Trophoblast cell (in vitro differentiated cells and primary cell): ENCODE results near the gene OR4D11.
"Not testable (repeated sequence)": the region's sequence is repeated elsewhere in the genome, so short reads cannot be mapped to it uniquely, and the experiment has no call there.

Source experiments
- DNase-seq, 2 donors: peaks; one replicate each; pipeline ENCODE4 v3.0.0-alpha.2; 2016
- H2AFZ ChIP-seq: 2 replicates; pipeline ENCODE4 v1.6.1; 2013; ENCODE audit warnings: low read length, moderate library complexity, mild to moderate bottlenecking; ENCODE audit not compliant: insufficient read depth, poor library complexity
- H2AK5ac ChIP-seq: 2 replicates; pipeline ENCODE4 v1.6.1; 2013; ENCODE audit warnings: mild to moderate bottlenecking, low read length
- H2BK120ac ChIP-seq: 2 replicates; pipeline ENCODE4 v1.6.1; 2013; ENCODE audit warnings: low read length, mild to moderate bottlenecking, moderate library complexity; ENCODE audit not compliant: insufficient read depth, poor library complexity
- H2BK12ac ChIP-seq: 2 replicates; pipeline ENCODE4 v1.6.1; 2013; ENCODE audit warnings: mild to moderate bottlenecking, low read length, moderate library complexity
- H2BK5ac ChIP-seq: 2 replicates; pipeline ENCODE4 v1.6.1; 2013; ENCODE audit warnings: low read length, low read depth, moderate library complexity, mild to moderate bottlenecking; ENCODE audit not compliant: poor library complexity
- H3K14ac ChIP-seq: 2 replicates; pipeline ENCODE4 v1.6.1; 2013; ENCODE audit warnings: mild to moderate bottlenecking, low read length
- H3K18ac ChIP-seq: 2 replicates; pipeline ENCODE4 v1.6.1; 2013; ENCODE audit warnings: mild to moderate bottlenecking, low read length
- H3K23ac ChIP-seq: 2 replicates; pipeline ENCODE4 v1.6.1; 2013; ENCODE audit warnings: low read length
- H3K27ac ChIP-seq: 2 replicates; pipeline ENCODE4 v1.5.1; 2013; ENCODE audit warnings: low read depth, mild to moderate bottlenecking, inconsistent platforms, low read length, moderate library complexity
- H3K27me3 ChIP-seq: 2 replicates; pipeline ENCODE4 v1.6.1; 2013; ENCODE audit warnings: inconsistent platforms, mild to moderate bottlenecking, low read length, moderate library complexity; ENCODE audit not compliant: insufficient read depth
- H3K36me3 ChIP-seq, 2 experiments: 1 replicate in 1 of 2; 2 replicates in 1 of 2; pipeline ENCODE4 v1.6.1; 2013; ENCODE audit warnings: low read length in 2 of 2, mild to moderate bottlenecking in 2 of 2, moderate library complexity in 1 of 2; ENCODE audit not compliant: insufficient read depth in 2 of 2, control insufficient read depth in 1 of 2
- H3K4ac ChIP-seq: 2 replicates; pipeline ENCODE4 v1.6.1; 2013; ENCODE audit warnings: low read depth, mild to moderate bottlenecking, low read length, moderate library complexity
- H3K4me1 ChIP-seq, 2 experiments: 1 replicate in 1 of 2; 2 replicates in 1 of 2; pipeline ENCODE4 v1.6.1; 2013; ENCODE audit warnings: low read length in 2 of 2, mild to moderate bottlenecking in 2 of 2, moderate library complexity in 1 of 2; ENCODE audit not compliant: insufficient read depth in 2 of 2, control insufficient read depth in 1 of 2
- H3K4me2 ChIP-seq: 2 replicates; pipeline ENCODE4 v1.6.1; 2013; ENCODE audit warnings: inconsistent platforms, mild to moderate bottlenecking, low read length, moderate library complexity
- H3K4me3 ChIP-seq: 2 replicates; pipeline ENCODE4 v1.5.1; 2013; ENCODE audit warnings: mild to moderate bottlenecking, low read depth, low read length, inconsistent platforms
- H3K79me1 ChIP-seq: one replicate; pipeline ENCODE4 v1.6.1; 2013; ENCODE audit warnings: low read length
- H3K79me2 ChIP-seq: 2 replicates; pipeline ENCODE4 v1.6.1; 2013; ENCODE audit warnings: low read length, mild to moderate bottlenecking; ENCODE audit not compliant: control insufficient read depth, insufficient read depth, poor library complexity
- H3K9ac ChIP-seq: 2 replicates; pipeline ENCODE4 v1.6.1; 2013; ENCODE audit warnings: mild to moderate bottlenecking, low read length
- H3K9me3 ChIP-seq: 2 replicates; pipeline ENCODE4 v1.6.1; 2013; ENCODE audit warnings: low read depth, mild to moderate bottlenecking, control low read depth, inconsistent platforms, low read length; ENCODE audit not compliant: insufficient read depth
- H4K12ac ChIP-seq: 2 replicates; pipeline ENCODE4 v1.6.1; 2013; ENCODE audit warnings: low read depth, mild to moderate bottlenecking, low read length, moderate library complexity
- H4K8ac ChIP-seq: 2 replicates; pipeline ENCODE4 v1.6.1; 2013; ENCODE audit warnings: low read depth, mild to moderate bottlenecking, low read length, moderate library complexity
- H4K91ac ChIP-seq: one replicate; pipeline ENCODE4 v1.6.1; 2013; ENCODE audit warnings: low read depth, mild to moderate bottlenecking, low read length, moderate library complexity
- WGBS: extraction: QIAGEN DNeasy Blood & Tissue Kit; methylation state at CpG from one replicate; pipeline ENCODE4 v1.1.7; 2013; ENCODE audit warnings: missing lambda C conversion rate; ENCODE audit not compliant: insufficient read length, insufficient coverage; ENCODE audit errors: extremely low coverage; 5-methylcytosine and 5-hydroxymethylcytosine counted together

Gene OR4D11

GRCh38 chr11:59542142-59542810 is 38.9 kb downstream of the OR4D11 start:
- no peak overlapping the region for H2BK120ac ChIP-seq
- H3K4ac ChIP-seq = no peak overlapping the region
- H4K8ac ChIP-seq = no peak overlapping the region
- H2AK5ac ChIP-seq = no peak overlapping the region
- H2BK12ac ChIP-seq = no peak overlapping the region
- DNase-seq = no peak
- no peak overlapping the region for H3K27ac ChIP-seq
- no peak overlapping the region for H3K14ac ChIP-seq
- H4K91ac ChIP-seq = no peak overlapping the region
- H3K36me3 ChIP-seq = no peaks in the 10 kb centered on the region
- no peak overlapping the region for H3K18ac ChIP-seq
- H3K4me1 ChIP-seq = no peaks in the 10 kb centered on the region
- no peak overlapping the region for H2BK5ac ChIP-seq
- H3K9ac ChIP-seq = no peak overlapping the region
- H3K4me3 ChIP-seq = no peak overlapping the region
- H3K23ac ChIP-seq = no peak overlapping the region
- H3K79me1 ChIP-seq = peaks cover 2% of the 10 kb centered on the region
- H3K27me3 ChIP-seq = no peaks in the 10 kb centered on the region
- no peak overlapping the region for H3K4me2 ChIP-seq
- H3K9me3 ChIP-seq = no peaks in the 10 kb centered on the region
- no peak overlapping the region for H2AFZ ChIP-seq
- H3K79me2 ChIP-seq = no peaks in the 10 kb centered on the region
- H4K12ac ChIP-seq = no peak overlapping the region
- no CpG with 5 or more reads among the region's 3 CpGs for WGBS

GRCh38 chr11:59543713-59544112 is 40.3 kb downstream of the OR4D11 start:
- not testable (repeated sequence) for H3K4me2 ChIP-seq, H3K4me3 ChIP-seq, H3K4me1 ChIP-seq, H2BK12ac ChIP-seq, H4K91ac ChIP-seq, H3K27ac ChIP-seq, H2BK5ac ChIP-seq, H4K8ac ChIP-seq, H3K9ac ChIP-seq, H3K79me2 ChIP-seq, H3K23ac ChIP-seq, H2AK5ac ChIP-seq, H4K12ac ChIP-seq, H3K14ac ChIP-seq, H3K4ac ChIP-seq, H3K18ac ChIP-seq, H3K9me3 ChIP-seq, H3K27me3 ChIP-seq, H2AFZ ChIP-seq, H3K36me3 ChIP-seq, DNase-seq, H3K79me1 ChIP-seq, H2BK120ac ChIP-seq
- no CpG with 5 or more reads among the region's 3 CpGs for WGBS

- Histone ChIP-seq H3K14ac (no peak overlapping the region), H2BK120ac (no peak overlapping the region), H3K27me3 (no peaks in the 10 kb centered on the region), H3K79me2 (no peaks in the 10 kb centered on the region), H3K4ac (no peak overlapping the region), H4K91ac (no peak overlapping the region), H3K18ac (no peak overlapping the region), H2BK5ac (no peak overlapping the region), H3K4me1 (peaks cover 0 to 6% of the 10 kb centered on the region in 2 experiments), H4K12ac (no peak overlapping the region), H3K23ac (no peak overlapping the region), H2BK12ac (no peak overlapping the region), H2AK5ac (no peak overlapping the region), H3K36me3 (no peaks in the 10 kb centered on the region), H3K9me3 (no peaks in the 10 kb centered on the region), H3K79me1 (no peaks in the 10 kb centered on the region), H2AFZ (no peak overlapping the region), H3K27ac (no peak overlapping the region), H3K4me2 (no peak overlapping the region), H3K4me3 (no peak overlapping the region), H4K8ac (no peak overlapping the region), H3K9ac (no peak overlapping the region)
- no CpG with 5 or more reads among the region's 3 CpGs for WGBS
- no peak for DNase-seq
Observed at GRCh38 chr11:59544869-59545178, 41.4 kb downstream of the OR4D11 start.

GRCh38 chr11:59545179-59546020 is 42.0 kb downstream of the OR4D11 start:
- Histone ChIP-seq H3K27ac (no peak overlapping the region), H2BK120ac (no peak overlapping the region), H4K12ac (no peak overlapping the region), H3K9me3 (no peaks in the 10 kb centered on the region), H3K14ac (no peak overlapping the region), H2AFZ (no peak overlapping the region), H3K27me3 (no peaks in the 10 kb centered on the region), H3K4me3 (no peak overlapping the region), H3K36me3 (no peaks in the 10 kb centered on the region), H3K79me2 (no peaks in the 10 kb centered on the region), H2AK5ac (no peak overlapping the region), H3K4me1 (peaks cover 0 to 6% of the 10 kb centered on the region in 2 experiments), H4K91ac (no peak overlapping the region), H2BK5ac (no peak overlapping the region), H4K8ac (no peak overlapping the region), H3K9ac (no peak overlapping the region), H2BK12ac (no peak overlapping the region), H3K4me2 (no peak overlapping the region), H3K79me1 (no peaks in the 10 kb centered on the region), H3K18ac (no peak overlapping the region), H3K4ac (no peak overlapping the region), H3K23ac (no peak overlapping the region)
- peak; percentile 76 to 82 for DNase-seq
- no CpG with 5 or more reads among the region's 24 CpGs for WGBS
